GM18511 (cell line): ENCODE results near the gene PRDM12.
A peak's percentile ranks its signal among the peaks of the same experiment; 100 is the strongest.

Experiments
- ATAC-seq: cut with Tn5 transposase; IDR thresholded peaks from one replicate; pipeline ENCODE4 v1.9.1; 2021; ENCODE audit warnings: mild to moderate bottlenecking, moderate library complexity; ENCODE audit not compliant: unreplicated experiment

The PRDM12 gene

DNA sequence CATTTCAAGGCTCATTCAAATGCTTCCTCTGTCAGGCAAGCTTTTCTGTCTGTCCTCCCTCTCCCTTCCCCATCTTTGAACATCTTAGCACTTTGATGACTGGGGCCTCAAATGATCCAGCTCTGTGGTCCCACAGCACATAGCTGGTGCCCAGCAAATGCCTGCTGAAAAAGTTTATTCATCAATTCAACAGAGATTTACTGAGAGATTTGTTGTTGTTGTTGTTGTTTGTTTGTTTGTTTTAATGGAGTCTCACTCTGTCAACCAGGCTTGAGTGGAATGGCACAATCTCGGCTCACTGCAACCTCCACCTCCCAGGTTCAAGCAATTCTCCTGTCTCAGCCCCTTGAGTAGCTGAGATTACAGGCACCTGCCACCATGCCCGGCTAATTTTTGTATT lies 23.2 kb downstream of the PRDM12 start:
- ATAC-seq = no peak

- no peak for ATAC-seq
Observed at GRCh38 chr9:130688072-130688471, 23.7 kb downstream of the PRDM12 start.

- ATAC-seq = no peak
Observed at GRCh38 chr9:130689572-130689936, 25.2 kb downstream of the PRDM12 start.

DNA sequence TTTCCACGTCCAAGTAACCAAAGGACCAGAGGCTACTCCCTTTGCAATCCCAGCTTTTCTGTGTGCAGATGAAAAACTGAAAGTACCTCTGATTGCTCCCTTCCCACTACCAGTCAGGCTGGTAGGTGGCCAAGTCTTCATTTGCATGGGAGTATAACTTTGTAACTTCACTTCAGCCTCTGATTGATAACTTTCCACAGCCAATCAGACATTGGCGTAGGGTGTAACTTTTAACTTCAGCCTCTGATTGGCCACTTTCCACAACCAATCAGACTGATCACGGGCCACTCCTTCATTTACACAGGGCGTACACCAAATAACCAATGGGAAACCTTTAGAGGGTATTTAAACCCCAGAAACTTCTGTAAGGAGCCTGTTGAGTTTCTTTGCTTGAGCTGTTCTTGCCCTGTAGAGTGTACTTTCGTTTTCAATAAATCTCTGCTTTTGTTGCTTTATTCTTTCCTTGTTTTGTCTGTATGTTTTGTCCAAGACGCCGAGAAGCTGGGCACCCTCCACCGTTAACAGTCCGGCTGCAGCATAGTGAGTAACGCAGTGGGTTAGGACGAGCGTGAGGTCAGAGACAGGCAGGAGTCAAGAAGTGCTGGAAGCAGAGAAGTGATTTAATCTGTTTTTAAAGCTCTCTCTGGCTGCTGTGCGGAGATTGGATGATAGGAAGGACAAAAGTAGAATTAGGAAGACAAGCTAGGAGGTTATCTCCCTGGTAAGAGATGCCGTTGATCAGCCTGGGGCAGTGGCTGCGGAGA lies 25.7 kb downstream of the PRDM12 start:
- ATAC-seq = no peak

DNA sequence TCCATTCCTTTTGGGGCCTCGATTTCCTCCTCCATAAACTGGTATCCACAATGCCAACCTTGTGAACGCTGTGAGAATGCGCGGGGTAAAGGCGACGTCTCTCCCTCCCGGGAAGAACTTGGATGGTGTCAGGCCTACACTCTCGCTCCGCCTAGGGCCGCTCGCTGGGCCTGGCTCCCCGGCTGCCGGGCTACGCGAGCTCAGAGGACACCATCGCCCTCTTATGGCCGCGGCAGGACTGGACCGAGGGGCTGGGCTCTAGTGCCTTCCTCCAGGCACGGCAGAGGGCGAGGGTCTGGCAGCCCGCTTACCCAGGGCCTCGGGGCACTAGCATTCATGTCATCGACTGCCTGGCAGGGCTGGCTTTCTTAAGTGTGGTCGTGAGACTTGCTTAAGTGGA lies 27.9 kb downstream of the PRDM12 start:
- no peak for ATAC-seq

- ATAC-seq = no peak
Observed at GRCh38 chr9:130693101-130693425, 28.7 kb downstream of the PRDM12 start.

DNA sequence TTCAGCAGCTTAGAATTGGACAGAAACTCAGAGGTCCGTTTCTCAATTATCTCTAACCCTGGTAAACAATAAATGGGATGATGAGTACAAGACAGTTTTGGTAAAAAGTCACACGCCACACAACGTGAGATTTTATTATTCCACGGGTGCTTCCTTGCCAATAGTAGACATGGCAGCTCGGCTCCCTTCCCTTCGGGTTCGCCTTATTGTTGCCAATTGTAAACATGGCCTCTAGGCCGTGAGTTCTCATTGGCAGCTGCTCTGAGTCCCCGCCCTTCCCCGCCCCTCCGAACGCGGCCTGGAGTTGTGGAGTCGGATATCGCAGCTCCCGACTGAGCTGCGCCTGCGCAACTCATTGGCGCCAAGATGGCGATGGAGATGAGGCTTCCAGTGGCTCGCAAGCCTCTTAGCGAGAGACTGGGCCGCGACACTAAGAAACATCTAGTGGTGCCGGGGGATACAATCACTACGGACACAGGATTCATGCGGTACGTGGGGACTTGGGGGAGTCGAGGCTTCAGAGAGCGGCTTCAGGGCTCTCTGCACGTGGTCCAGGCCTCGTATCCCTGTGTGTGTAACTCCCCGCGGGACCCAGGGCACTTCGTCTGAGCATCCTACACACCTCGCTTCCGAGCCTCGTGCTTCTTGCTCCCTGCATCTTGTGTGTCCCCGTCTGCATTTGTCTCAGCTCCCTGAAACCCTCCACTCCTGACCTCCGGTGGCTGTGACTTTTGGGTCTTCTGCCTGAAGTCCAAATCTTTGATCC lies 29.2 kb downstream of the PRDM12 start, which contains the start of gene EXOSC2:
TSS of gene EXOSC2 (plus strand) at position 355 of the 766 bp plus-strand sequence. CDS start at position 367, 12 bp downstream.
- peak; percentile 95 for ATAC-seq

GRCh38 chr9:130694205-130694604 lies 29.8 kb downstream of the PRDM12 start:
- no peak for ATAC-seq

DNA sequence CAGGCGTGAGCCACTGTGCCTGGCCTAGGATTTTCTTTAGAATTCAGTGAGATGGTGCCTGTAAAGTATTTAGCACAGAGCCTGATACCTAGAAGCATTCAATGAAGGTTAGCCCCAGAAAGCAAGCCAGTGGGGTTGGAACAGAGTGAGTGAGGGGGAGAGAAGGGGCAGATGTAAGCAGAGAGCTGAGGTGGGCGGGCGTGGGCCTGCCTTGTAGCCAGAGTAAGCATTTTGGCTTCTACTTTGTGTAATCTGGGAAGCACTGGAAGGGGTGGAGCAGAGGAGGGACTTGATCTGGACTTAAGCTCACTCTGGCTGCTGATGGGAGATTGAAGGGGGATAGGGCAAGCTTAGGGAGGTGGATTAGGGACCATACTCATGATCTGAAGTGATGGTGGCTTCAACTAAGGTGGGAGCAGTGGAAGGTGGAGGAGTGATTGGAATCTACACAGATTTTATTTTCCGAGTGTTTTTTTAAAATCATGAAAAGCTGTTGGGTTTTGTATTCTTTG lies 31.8 kb downstream of the PRDM12 start:
- no peak for ATAC-seq

- no peak for ATAC-seq
Observed at GRCh38 chr9:130696996-130697395, 32.6 kb downstream of the PRDM12 start.

DNA sequence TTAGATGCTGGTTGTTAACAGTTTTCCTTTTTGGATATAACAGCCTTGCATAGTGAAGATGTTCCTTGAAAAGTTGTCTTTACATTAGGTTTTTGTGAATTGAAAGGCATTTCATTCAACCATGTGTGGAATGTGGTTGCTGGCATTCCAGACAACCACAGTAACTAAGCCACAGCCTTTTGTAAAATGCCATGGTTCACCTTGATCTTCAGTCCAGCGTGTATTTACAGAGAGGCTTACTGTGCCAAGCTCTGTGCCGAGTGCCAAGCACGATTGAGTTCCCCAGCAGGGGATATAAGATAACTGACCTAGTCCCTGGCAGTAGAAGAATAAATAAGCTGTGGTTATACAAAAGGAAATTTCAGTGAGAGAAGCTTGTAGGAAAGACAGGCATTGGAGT lies 34.1 kb downstream of the PRDM12 start:
- ATAC-seq = no peak

DNA sequence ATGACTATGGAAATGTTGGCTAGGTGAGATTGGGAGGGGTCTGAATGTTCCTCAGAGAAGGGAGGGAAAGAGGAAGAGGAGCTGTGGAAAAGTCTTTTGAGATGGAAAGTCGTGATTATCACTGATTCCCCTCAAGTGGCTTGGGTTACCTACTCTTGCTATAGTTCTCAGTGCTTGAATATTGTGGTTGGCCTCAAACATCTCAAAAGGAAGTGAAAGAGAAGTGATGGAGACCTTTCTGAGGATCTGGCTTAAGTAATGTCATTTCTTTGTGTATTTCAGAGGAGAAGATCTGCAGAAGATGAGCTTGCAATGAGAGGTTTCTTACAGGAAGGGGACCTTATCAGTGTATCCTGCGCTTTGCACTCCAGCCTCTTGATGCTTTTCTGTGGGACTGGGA lies 34.7 kb downstream of the PRDM12 start:
- ATAC-seq = no peak

DNA sequence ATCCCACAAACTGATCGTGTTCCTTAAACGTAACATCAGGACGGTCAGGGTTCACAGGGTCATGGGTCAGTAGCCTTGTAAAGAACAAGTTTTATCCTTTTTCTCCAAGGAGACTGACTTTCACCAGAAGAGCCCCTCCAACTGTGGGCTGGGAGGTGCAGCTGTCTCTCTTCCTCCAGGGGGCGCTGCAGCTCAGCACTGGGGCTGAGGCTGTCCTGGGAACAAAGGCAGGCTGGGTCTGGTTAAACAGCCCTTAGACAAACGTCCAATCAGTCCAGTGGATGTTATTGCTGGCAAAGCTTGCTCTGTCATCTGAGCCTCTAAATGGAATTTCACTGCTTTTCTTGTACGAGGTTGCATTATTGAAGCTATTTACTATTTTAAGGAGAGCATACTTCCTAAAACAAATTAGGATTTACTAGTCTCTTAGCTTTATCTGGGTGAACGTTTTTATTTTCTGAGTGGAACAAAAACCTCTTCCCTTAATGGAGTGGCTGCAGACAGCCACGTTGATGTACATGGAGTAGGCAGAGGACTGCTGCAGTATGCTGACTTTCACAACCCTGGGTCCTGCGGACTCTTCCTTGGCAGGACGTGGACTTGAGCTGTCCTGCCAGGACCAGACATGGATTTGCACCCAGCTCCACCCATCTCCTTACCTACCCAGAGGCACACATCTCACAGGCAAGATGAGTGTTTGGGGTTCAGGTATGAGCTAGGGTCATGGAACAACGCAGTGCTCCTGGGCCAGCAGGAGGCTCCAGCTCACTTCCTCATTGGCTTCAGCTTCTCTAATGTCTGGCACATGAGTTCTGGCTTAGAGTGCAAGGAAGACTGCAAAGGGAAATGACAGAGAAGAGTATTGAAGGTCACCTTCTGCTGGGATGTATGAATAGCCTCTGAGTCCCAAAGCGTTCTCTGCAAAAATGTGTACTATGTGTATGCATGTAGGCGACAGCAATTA lies 36.9 kb downstream of the PRDM12 start:
- ATAC-seq = no peak

DNA sequence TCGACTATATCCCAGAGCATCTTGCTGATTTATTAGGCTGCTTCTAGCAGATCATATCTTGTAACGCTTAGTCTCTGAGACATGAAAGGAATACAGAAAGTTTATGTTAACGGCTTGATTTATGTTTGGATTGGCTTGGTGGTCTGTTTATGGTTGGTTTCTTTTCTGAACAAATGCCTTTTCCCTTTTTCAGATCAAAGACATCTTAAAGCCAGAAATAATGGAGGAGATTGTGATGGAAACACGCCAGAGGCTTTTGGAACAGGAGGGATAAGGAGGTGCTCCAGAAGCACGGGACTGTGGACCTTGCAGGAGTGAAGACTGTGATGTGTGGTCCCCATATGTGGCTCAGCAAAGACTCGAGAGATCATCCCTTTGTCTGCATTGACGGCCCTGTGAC lies 39.1 kb downstream of the PRDM12 start:
- no peak for ATAC-seq

GRCh38 chr9:130707225-130707976 lies 43.0 kb downstream of the PRDM12 start:
- ATAC-seq = no peak

DNA sequence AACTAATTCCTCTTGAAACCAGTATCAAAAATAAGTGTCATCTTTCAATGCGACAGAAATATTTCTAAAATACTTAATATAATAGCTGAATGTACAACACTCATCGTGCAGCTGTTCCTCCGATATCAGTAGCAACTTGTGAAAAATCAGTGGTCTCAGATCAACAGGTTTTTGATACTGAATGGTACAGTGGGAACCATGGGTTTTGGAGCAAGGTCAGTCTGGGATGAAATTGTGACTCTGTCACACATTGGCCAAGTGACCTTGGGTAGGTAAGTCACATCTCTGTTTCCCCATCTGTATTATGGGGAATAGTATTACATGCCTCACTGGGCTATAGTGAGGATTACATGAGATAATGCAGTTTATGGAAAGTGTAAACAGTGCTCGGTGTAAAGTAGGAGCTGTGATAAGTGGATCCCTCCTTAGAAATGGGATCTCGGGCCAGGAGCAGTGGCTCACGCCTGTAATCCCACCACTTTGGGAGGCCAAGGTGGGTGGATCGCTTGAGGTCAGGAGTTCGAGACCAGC lies 46.5 kb downstream of the PRDM12 start:
- ATAC-seq = no peak

GRCh38 chr9:130711469-130711868 lies 47.1 kb downstream of the PRDM12 start:
- ATAC-seq = no peak

GRCh38 chr9:130712564-130713285 lies 48.3 kb downstream of the PRDM12 start:
- peak; percentile 97 for ATAC-seq

- peak; percentile 10 for ATAC-seq
Observed at GRCh38 chr9:130713286-130713960, 49.0 kb downstream of the PRDM12 start.
